ENCODE results near the gene ZFAND6. TPM values are rescaled to one million over a fixed set of nuclear protein-coding genes. Genes with fewer than 3 reads are reported as not detected.
A peak's percentile ranks its signal among the peaks of the same experiment; 100 is the strongest.

ZFAND6 gene
- total and polyA plus RNA-seq, 4 donors, result 47.6 to 102 (median 82.4) TPM

DNA sequence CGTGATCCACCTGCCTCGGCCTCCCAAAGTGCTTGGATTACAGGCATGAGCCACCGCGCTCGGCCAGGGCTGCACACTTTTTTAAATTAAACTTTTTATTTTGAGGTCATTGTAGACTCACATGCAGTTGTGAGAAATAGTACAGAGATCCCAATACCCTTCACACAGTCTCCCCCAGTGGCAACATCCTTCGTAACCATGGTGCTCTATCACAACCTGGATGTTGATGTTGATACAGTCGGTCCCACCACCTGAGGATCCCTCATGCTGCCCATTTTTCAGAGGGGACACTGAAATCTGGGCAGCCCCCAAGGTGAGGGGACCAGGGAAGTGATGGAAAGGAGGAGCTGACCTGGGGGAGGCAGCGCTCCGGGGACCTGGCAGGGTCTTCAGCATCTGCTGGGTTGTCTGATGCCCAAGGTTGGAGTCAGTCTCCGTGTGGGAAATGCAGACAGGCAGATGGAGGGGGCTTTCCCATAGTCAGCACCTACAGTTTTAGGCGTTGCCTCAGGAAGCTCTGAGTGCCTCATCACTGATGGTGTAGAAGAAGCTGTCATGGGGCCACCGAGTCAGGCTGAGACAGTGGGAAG is 110.4 kb downstream of the ZFAND6 start:
- Histone ChIP-seq H3K9ac (ENCODE audit: low read depth in 1 of 2, low read length in 2 of 2) (no peak overlapping the region), H3K27me3 (ENCODE audit: control insufficient read depth in 4 of 4, insufficient read depth in 4 of 4, low read length in 3 of 4) (no peaks in the 10 kb centered on the region), H3K36me3 (ENCODE audit: control insufficient read depth in 4 of 4, insufficient read depth in 3 of 4, low read depth in 1 of 4, low read length in 3 of 4) (peaks cover 2 to 11% (median 4%) of the 10 kb centered on the region in 4 donors), H3K27ac (ENCODE audit: low read depth in 1 of 2, low read length in 2 of 2) (peak overlapping the region; percentile 56 to 79), H3K9me3 (ENCODE audit: control insufficient read depth in 4 of 4, low read length in 3 of 4) (no peaks in the 10 kb centered on the region), H3K4me3 (ENCODE audit: low read depth in 1 of 3, low read length in 3 of 3) (no peak overlapping the region), H3K4me1 (ENCODE audit: control insufficient read depth in 4 of 4, insufficient read depth in 4 of 4, low read length in 3 of 4) (peaks cover 22 to 56% (median 45%) of the 10 kb centered on the region in 4 donors)
- DNase-seq (ENCODE audit: low spot score), result no peak
- TF ChIP-seq FOXA1 (IDR thresholded peaks at IDR 0.05), result no peak
- TF ChIP-seq TAF1 (conservative IDR thresholded peaks at IDR 0.05), result no peak
- no peak for TF ChIP-seq HNF4G (IDR thresholded peaks at IDR 0.05)
- TF ChIP-seq GABPA (IDR thresholded peaks at IDR 0.05 in 1 of 2, conservative IDR thresholded peaks at IDR 0.05 in 1 of 2), result no peak
- no peak for TF ChIP-seq ATF3 (IDR thresholded peaks at IDR 0.05)
- TF ChIP-seq, protein P1, sequence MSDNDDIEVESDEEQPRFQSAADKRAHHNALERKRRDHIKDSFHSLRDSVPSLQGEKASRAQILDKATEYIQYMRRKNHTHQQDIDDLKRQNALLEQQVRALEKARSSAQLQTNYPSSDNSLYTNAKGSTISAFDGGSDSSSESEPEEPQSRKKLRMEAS (IDR thresholded peaks at IDR 0.05), result no peak
- no peak for TF ChIP-seq NR2F2 (IDR thresholded peaks at IDR 0.05)
- TF ChIP-seq YY1 (IDR thresholded peaks at IDR 0.05), result no peak
- TF ChIP-seq EGR1 (IDR thresholded peaks at IDR 0.05; ENCODE audit: low read depth in 2 of 2), result no peak
- TF ChIP-seq CTCF (IDR thresholded peaks at IDR 0.05; ENCODE audit: low read depth, low read length, missing input control), result no peak
- no peak for TF ChIP-seq HNF4A (conservative IDR thresholded peaks at IDR 0.05)
- TF ChIP-seq RAD21 (IDR thresholded peaks at IDR 0.05), result no peak
- no peak for TF ChIP-seq RXRA (IDR thresholded peaks at IDR 0.05)
- TF ChIP-seq ZBTB33 (IDR thresholded peaks at IDR 0.05), result no peak
- TF ChIP-seq SP1 (IDR thresholded peaks at IDR 0.05), result no peak
- WGBS, result 97% methylated on average over 12 of the region's 12 CpGs

DNA sequence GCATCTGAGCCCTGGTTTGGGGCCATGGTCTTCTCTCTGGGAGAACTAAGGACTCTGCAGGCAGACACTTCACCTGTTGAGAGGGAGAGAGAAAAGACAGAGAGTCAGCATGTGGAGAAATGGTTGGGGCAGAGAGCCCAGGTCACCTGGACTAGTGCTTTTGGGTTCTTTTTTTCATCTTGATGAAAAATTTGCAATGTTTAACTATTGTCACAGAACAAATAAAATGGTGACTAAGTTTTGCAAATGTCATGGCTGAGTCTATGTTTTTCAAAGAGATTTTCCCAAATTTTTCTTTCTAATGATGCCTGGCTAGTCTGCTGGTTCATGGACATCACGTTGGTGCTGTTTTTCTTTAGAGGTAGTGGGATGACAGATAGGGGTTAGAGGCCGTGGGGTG is 111.1 kb downstream of the ZFAND6 start:
- peak in 1 of 2 donors; percentile 63 for TF ChIP-seq RXRA (IDR thresholded peaks at IDR 0.05)
- no peak for TF ChIP-seq ZBTB33 (IDR thresholded peaks at IDR 0.05)
- TF ChIP-seq NR2F2 (IDR thresholded peaks at IDR 0.05), result no peak
- no peak for TF ChIP-seq REST (IDR thresholded peaks at IDR 0.05)
- peak in 1 of 2 donors; percentile 24 for TF ChIP-seq JUND (IDR thresholded peaks at IDR 0.05)
- TF ChIP-seq EGR1 (IDR thresholded peaks at IDR 0.05; ENCODE audit: low read depth in 2 of 2), result no peak
- TF ChIP-seq, protein P1 (IDR thresholded peaks at IDR 0.05), result no peak
- TF ChIP-seq RAD21 (IDR thresholded peaks at IDR 0.05), result peak; percentile 7 to 18
- peak in 1 of 2 donors; percentile 58 for TF ChIP-seq HNF4A (conservative IDR thresholded peaks at IDR 0.05)
- TF ChIP-seq GABPA (IDR thresholded peaks at IDR 0.05 in 1 of 2, conservative IDR thresholded peaks at IDR 0.05 in 1 of 2), result no peak
- TF ChIP-seq YY1 (IDR thresholded peaks at IDR 0.05), result peak; percentile 66
- H3K9me3 ChIP-seq (ENCODE audit: control insufficient read depth in 4 of 4, low read length in 3 of 4), result no peaks in the 10 kb centered on the region
- peaks cover 3 to 13% (median 9%) of the 10 kb centered on the region in 4 donors for H3K36me3 ChIP-seq (ENCODE audit: control insufficient read depth in 4 of 4, insufficient read depth in 3 of 4, low read depth in 1 of 4, low read length in 3 of 4)
- H3K4me1 ChIP-seq (ENCODE audit: control insufficient read depth in 4 of 4, insufficient read depth in 4 of 4, low read length in 3 of 4), result peaks cover 25 to 64% (median 51%) of the 10 kb centered on the region in 4 donors
- no peak overlapping the region for H3K9ac ChIP-seq (ENCODE audit: low read depth in 1 of 2, low read length in 2 of 2)
- H3K27ac ChIP-seq (ENCODE audit: low read depth in 1 of 2, low read length in 2 of 2), result peak overlapping the region; percentile 56 to 79
- H3K27me3 ChIP-seq (ENCODE audit: control insufficient read depth in 4 of 4, insufficient read depth in 4 of 4, low read length in 3 of 4), result no peaks in the 10 kb centered on the region
- no peak for DNase-seq (ENCODE audit: low spot score)
- 67% methylated on average over 2 of the region's 2 CpGs for WGBS
- H3K4me3 ChIP-seq (ENCODE audit: low read depth in 1 of 3, low read length in 3 of 3), result no peak overlapping the region

Measured in liver (tissue), 9 donors.